ENCODE measurements around the gene STK39. TPM values are rescaled to one million over a fixed set of nuclear protein-coding genes. Genes with fewer than 3 reads are reported as not detected.

The STK39 gene
- total RNA-seq, 2 donors from 2014 or later: 21.8 to 43.1 TPM

- ATAC-seq (no peak), DNase-seq (ENCODE audit: low spot score in 2 of 2) (no peak)
- H3K36me3 Mint-ChIP-seq: peaks cover 0 to 6% of the 10 kb centered on the region in 2 donors
- no peaks in the 10 kb centered on the region for H3K9me3 Mint-ChIP-seq
- H3K27ac Mint-ChIP-seq: no peak overlapping the region
Measured at GRCh38 chr2:168181825-168182224, 65.6 kb downstream of the STK39 start.

- no peaks in the 10 kb centered on the region for H3K9me3 Mint-ChIP-seq
- H3K27ac Mint-ChIP-seq: no peak overlapping the region
- peaks cover 0 to 6% of the 10 kb centered on the region in 2 donors for H3K36me3 Mint-ChIP-seq
- no peak for ATAC-seq
- no peak for DNase-seq (ENCODE audit: low spot score in 2 of 2)
Measured at GRCh38 chr2:168180914-168181313, 66.5 kb downstream of the STK39 start.

GRCh38 chr2:168180483-168180882 lies 66.9 kb downstream of the STK39 start:
- Mint-ChIP-seq H3K36me3 (peaks cover 0 to 6% of the 10 kb centered on the region in 2 donors), H3K27ac (no peak overlapping the region), H3K9me3 (no peaks in the 10 kb centered on the region)
- ATAC-seq (no peak), DNase-seq (ENCODE audit: low spot score in 2 of 2) (no peak)

- no peak for ATAC-seq
- H3K9me3 Mint-ChIP-seq: no peaks in the 10 kb centered on the region
- peaks cover 0 to 12% of the 10 kb centered on the region in 2 donors for H3K36me3 Mint-ChIP-seq
- no peak for DNase-seq (ENCODE audit: low spot score in 2 of 2)
- H3K27ac Mint-ChIP-seq: no peak overlapping the region
Measured at GRCh38 chr2:168179592-168179991, 67.8 kb downstream of the STK39 start.

- ATAC-seq (no peak), DNase-seq (ENCODE audit: low spot score in 2 of 2) (no peak)
- Mint-ChIP-seq H3K9me3 (no peaks in the 10 kb centered on the region), H3K27ac (no peak overlapping the region), H3K36me3 (peaks cover 8 to 12% of the 10 kb centered on the region in 2 donors)
Measured at GRCh38 chr2:168178520-168179324, 68.7 kb downstream of the STK39 start.

- DNase-seq (ENCODE audit: low spot score in 2 of 2): no peak
- H3K9me3 Mint-ChIP-seq: no peaks in the 10 kb centered on the region
- H3K27ac Mint-ChIP-seq: no peak overlapping the region
- peaks cover 9 to 12% of the 10 kb centered on the region in 2 donors for H3K36me3 Mint-ChIP-seq
- ATAC-seq: no peak
Measured at GRCh38 chr2:168176402-168176801, 71.0 kb downstream of the STK39 start.

- no peaks in the 10 kb centered on the region for H3K9me3 Mint-ChIP-seq
- H3K27ac Mint-ChIP-seq: no peak overlapping the region
- DNase-seq (ENCODE audit: low spot score in 2 of 2): no peak
- ATAC-seq: no peak
- peaks cover 9 to 18% of the 10 kb centered on the region in 2 donors for H3K36me3 Mint-ChIP-seq
Measured at GRCh38 chr2:168175469-168175868, 71.9 kb downstream of the STK39 start.

- H3K36me3 Mint-ChIP-seq: peaks cover 9 to 22% of the 10 kb centered on the region in 2 donors
- H3K9me3 Mint-ChIP-seq: no peaks in the 10 kb centered on the region
- DNase-seq (ENCODE audit: low spot score in 2 of 2) (no peak), ATAC-seq (peak; percentile 63 to 69)
- H3K27ac Mint-ChIP-seq: peak overlapping the region in 1 of 2 donors; percentile 8
Measured at GRCh38 chr2:168174756-168175155, 72.6 kb downstream of the STK39 start.

GRCh38 chr2:168172071-168172470 lies 75.3 kb downstream of the STK39 start:
- ATAC-seq (no peak), DNase-seq (ENCODE audit: low spot score in 2 of 2) (no peak)
- Mint-ChIP-seq H3K36me3 (peaks cover 9 to 22% of the 10 kb centered on the region in 2 donors), H3K27ac (no peak overlapping the region), H3K9me3 (no peaks in the 10 kb centered on the region)

- Mint-ChIP-seq H3K27ac (no peak overlapping the region), H3K9me3 (no peaks in the 10 kb centered on the region), H3K36me3 (peaks cover 9 to 31% of the 10 kb centered on the region in 2 donors)
- DNase-seq (ENCODE audit: low spot score in 2 of 2): no peak
- ATAC-seq: no peak
Measured at GRCh38 chr2:168171059-168171762, 76.2 kb downstream of the STK39 start.

- no peak for ATAC-seq
- no peaks in the 10 kb centered on the region for H3K9me3 Mint-ChIP-seq
- peak overlapping the region in 1 of 2 donors; percentile 24 for H3K27ac Mint-ChIP-seq
- H3K36me3 Mint-ChIP-seq: peaks cover 10 to 26% of the 10 kb centered on the region in 2 donors
- no peak for DNase-seq (ENCODE audit: low spot score in 2 of 2)
Measured at GRCh38 chr2:168169097-168169745, 78.2 kb downstream of the STK39 start.

GRCh38 chr2:168167511-168168263 lies 79.7 kb downstream of the STK39 start:
- DNase-seq (ENCODE audit: low spot score in 2 of 2): no peak
- Mint-ChIP-seq H3K9me3 (no peaks in the 10 kb centered on the region), H3K36me3 (peaks cover 17 to 39% of the 10 kb centered on the region in 2 donors), H3K27ac (peak overlapping the region; percentile 73 to 88)
- ATAC-seq: no peak

GRCh38 chr2:168166902-168167510 lies 80.4 kb downstream of the STK39 start:
- DNase-seq (ENCODE audit: low spot score in 2 of 2) (no peak), ATAC-seq (peak; percentile 85 to 86)
- Mint-ChIP-seq H3K36me3 (peaks cover 17 to 39% of the 10 kb centered on the region in 2 donors), H3K9me3 (no peaks in the 10 kb centered on the region), H3K27ac (peak overlapping the region; percentile 73 to 83)

GRCh38 chr2:168165985-168166901 lies 81.2 kb downstream of the STK39 start:
- Mint-ChIP-seq H3K36me3 (peaks cover 17 to 39% of the 10 kb centered on the region in 2 donors), H3K27ac (peak overlapping the region; percentile 73 to 83), H3K9me3 (no peaks in the 10 kb centered on the region)
- no peak for DNase-seq (ENCODE audit: low spot score in 2 of 2)
- ATAC-seq: peak in 1 of 2 donors; percentile 19

- H3K27ac Mint-ChIP-seq: peak overlapping the region; percentile 62 to 73
- ATAC-seq (peak; percentile 74), DNase-seq (ENCODE audit: low spot score in 2 of 2) (no peak)
- peaks cover 17 to 33% of the 10 kb centered on the region in 2 donors for H3K36me3 Mint-ChIP-seq
- H3K9me3 Mint-ChIP-seq: no peaks in the 10 kb centered on the region
Measured at GRCh38 chr2:168165397-168165796, 82.0 kb downstream of the STK39 start.
